HG03342 (cell line): ENCODE measurements around the gene SLC27A2.

Experiments
- ATAC-seq: cut with Tn5 transposase; IDR thresholded peaks from one replicate; pipeline ENCODE4 v1.9.1; 2021; ENCODE audit warnings: mild to moderate bottlenecking, moderate library complexity; ENCODE audit not compliant: unreplicated experiment

The SLC27A2 gene

DNA sequence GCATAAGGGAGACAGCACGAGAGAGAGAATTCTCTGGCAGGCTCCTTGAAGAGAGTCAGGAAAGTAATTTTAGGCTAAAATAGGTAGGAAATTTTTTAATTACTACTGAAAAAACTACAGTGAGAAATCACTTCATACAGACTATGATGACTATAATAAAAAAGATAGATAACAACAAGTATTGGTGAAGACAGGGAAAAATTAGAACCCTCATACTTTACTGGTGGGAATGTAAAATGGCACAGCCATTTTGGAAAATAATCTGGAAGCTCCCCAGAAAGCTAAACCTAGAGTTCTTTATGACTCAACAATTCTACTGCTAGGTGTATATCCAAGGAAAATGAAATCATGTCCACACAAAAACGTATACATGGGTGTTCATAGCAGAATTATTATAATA, 85.6 kb downstream of the SLC27A2 start:
- ATAC-seq, result no peak

- ATAC-seq, result no peak
Measured at GRCh38 chr15:50275091-50275490, 93.1 kb downstream of the SLC27A2 start.

DNA sequence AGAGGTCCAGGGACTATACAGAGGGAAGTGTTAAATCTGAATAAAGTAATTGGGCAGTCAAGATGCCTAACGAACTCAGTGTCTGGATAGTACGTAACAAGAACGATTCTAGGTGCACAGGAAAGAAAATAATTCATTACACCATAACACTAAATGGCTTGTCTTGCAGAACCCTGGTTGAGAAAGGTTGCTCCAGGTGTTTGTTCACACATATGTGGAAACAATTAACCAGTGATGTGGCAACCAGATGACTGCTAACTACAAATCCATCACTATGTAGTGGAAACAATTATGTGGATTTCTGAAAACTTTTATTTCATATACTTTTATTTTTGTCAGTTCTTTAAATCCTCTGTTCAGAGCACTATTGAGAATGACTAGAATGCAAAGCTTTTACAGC, 93.9 kb downstream of the SLC27A2 start:
- no peak for ATAC-seq

DNA sequence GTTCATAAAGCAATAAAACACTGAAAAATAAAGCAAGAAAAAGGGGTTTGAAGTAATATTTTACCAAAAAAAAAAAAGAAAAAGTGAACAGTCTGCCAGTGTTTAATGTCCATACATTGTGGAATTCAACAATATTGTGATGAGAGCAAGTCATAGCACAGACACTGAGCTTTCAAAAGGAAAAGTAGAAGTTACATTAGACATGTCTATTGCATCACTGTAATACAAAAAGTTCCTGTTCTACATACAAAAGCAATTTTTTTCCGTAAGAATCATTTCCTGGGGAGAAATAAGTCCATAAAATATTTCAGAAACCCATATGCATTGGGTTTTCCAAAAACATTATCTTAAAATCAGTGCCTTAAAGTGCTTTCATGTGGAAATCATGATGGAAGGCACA, 95.4 kb downstream of the SLC27A2 start:
- ATAC-seq, result no peak

GRCh38 chr15:50278496-50278895, 96.5 kb downstream of the SLC27A2 start:
- no peak for ATAC-seq

DNA sequence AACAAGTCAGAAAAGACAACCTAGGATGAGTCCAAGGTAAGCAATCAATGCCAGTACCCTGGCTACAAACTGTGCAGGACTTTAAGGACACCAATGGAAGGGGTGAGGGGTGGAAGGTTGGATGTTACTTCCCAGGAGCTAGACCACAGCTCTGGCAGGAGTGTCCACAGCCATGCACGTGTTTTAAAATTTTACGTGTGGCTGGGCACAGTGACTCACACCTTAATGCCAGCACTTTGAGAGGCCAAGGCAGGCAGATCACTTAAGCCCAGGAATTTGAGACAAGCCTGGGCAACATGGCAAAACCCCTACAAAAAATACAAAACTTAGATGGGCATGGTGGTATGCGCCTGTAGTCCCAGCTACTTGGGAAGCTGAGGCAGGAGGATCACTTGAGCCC, 98.3 kb downstream of the SLC27A2 start:
- no peak for ATAC-seq

GRCh38 chr15:50281427-50281826, 99.4 kb downstream of the SLC27A2 start:
- no peak for ATAC-seq
